GM12891 (cell line): ENCODE measurements around the gene HOMER2.
A peak's percentile ranks its signal among the peaks of the same experiment; 100 is the strongest.

Experiments used
- DNase-seq: peaks from one replicate; pipeline ENCODE4 v3.0.0; 2011; ENCODE audit warnings: low spot score; ENCODE audit not compliant: insufficient read length
- FAIRE-seq: peaks from 2 replicates; lab custom pipeline; 2011; peaks lifted over from hg19 to GRCh38; lab: Jason Lieb, UNC
- PAX5 ChIP-seq: IDR thresholded peaks from 2 replicates; pipeline ENCODE4 v1.6.1; 2011; ENCODE audit warnings: low read length, moderate library complexity, mild to moderate bottlenecking; ENCODE audit not compliant: insufficient read depth, severe bottlenecking
- POLR2A ChIP-seq: IDR thresholded peaks from 2 replicates; pipeline ENCODE4 v1.6.1; 2011; ENCODE audit warnings: low read depth, low read length, control low read depth
- POLR2AphosphoS5 ChIP-seq: IDR thresholded peaks from 2 replicates; pipeline ENCODE4 v1.6.1; 2011; ENCODE audit warnings: low read depth, low read length, control low read depth
- POU2F2 ChIP-seq: IDR thresholded peaks from 2 replicates; pipeline ENCODE4 v1.6.1; 2011; ENCODE audit warnings: low read depth, mild to moderate bottlenecking, control low read depth, low read length, moderate library complexity
- SPI1 ChIP-seq: IDR thresholded peaks from 2 replicates; pipeline ENCODE4 v1.6.1; 2011; ENCODE audit warnings: low read depth, low read length, control low read depth
- TAF1 ChIP-seq: IDR thresholded peaks from 2 replicates; pipeline ENCODE4 v1.6.1; 2011; ENCODE audit warnings: low read depth, low read length, control low read depth

The HOMER2 gene

DNA sequence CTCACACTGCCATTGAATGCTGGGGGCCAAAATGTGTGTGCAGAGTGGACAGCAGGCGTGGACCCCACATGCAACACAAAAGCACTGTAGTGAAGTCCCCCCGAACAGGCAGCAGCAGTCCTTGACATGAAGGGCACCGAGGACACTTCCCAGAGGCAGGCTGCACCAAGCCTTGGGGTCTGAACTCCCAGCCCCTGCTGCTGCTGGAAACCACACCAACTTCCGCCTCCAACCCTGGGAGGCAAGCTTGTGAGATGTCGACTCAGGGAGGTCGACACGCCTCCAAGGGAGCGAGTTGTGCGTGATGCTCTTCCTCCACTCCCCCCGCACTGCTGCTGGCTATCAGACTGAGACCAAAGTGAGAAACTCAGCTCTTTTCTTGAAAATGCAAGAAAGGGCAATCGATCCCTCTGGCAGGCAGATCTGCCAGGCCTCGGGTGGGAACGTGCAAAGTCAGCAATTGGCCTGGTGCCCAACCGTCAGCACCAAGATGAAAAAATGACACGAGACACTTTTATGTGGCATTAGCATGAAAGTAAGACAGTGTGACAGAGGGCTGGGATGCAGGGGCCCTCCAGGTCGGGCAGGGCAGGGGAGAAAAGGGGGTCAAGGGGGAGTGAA is 99.5 kb downstream of the HOMER2 start:
- no peak for FAIRE-seq
- DNase-seq = no peak
- no peak for TF ChIP-seq TAF1
- TF ChIP-seq PAX5 = no peak
- TF ChIP-seq POLR2AphosphoS5 = no peak
- TF ChIP-seq SPI1 = no peak
- no peak for TF ChIP-seq POLR2A
- no peak for TF ChIP-seq POU2F2

DNA sequence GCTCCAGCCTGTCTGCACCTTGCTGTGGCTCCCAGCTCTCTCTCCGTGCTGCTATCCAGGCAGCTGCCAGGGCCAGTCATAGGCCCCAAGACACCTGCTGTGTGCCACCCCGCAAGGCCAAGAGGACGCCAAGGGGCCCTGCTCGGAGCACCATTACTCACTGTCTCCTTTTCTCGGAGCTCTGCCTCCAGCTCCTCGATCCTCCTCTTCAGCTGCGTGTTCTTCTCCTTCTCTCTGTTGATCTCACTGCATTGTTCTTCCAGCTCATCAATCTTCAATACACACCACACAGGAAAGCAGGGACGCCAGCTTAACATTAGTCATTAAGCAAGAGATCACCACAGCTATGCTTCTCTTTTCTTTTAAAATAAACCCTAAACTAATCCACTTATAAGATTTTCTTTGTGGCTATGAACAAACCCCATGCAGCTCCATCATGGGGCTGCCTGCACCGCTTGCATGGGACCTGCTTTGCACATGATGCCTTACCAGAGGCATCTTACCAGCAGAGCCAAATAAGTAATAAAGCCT is 100.5 kb downstream of the HOMER2 start:
- DNase-seq (no peak), FAIRE-seq (no peak)
- TF ChIP-seq POLR2AphosphoS5 (no peak), SPI1 (no peak), POU2F2 (no peak)

DNA sequence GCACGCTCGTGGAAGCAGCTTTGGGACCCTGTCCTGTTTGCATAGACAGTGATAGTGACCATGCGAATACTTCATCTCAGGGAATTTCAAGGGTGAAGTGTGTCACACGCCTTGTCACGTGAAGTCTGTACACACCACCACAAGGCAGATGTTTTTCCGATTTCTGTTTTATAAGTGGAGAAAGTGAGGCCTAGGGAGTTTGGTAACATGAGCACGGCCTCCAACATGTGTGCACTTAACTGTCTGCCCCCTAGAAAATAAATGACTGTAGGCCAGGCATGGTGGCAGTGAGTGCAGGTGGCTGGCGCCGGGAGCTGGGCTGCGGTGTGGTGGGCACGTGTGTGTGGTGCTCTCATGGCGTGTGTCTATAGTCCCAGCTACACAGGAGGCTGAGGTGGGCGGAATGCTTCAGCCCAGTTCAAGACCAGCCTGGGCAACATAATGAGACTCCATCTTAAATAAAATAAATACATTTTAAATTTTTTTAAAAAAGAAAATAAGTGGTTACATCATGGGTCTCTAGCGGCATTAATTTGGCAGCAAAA is 101.1 kb downstream of the HOMER2 start:
- FAIRE-seq = no peak
- DNase-seq = no peak
- TF ChIP-seq POLR2AphosphoS5 (no peak), TAF1 (no peak), SPI1 (no peak), PAX5 (no peak), POU2F2 (no peak), POLR2A (no peak)

DNA sequence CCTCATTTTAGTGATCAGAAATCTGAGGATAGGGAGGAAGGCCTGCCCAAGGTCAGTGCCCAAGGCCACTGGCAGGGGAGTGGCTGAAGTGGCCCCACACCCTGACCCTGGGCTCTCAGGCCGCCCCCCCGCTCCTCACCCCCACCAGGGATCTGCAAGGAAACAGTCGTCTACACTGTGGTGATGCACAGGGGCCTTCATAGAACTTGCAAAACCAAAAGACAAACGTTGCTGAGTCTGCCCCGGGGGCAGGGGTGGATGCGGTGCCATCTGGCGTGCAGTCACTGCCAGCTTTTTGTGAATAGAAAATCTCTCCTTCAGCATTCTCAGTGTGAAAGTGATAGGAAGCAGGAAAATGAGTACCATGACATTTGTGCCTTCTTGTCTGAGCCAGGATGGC is 101.8 kb downstream of the HOMER2 start:
- TF ChIP-seq TAF1 (no peak), POU2F2 (no peak), PAX5 (no peak), POLR2A (no peak), POLR2AphosphoS5 (no peak)
- no peak for FAIRE-seq
- no peak for DNase-seq

DNA sequence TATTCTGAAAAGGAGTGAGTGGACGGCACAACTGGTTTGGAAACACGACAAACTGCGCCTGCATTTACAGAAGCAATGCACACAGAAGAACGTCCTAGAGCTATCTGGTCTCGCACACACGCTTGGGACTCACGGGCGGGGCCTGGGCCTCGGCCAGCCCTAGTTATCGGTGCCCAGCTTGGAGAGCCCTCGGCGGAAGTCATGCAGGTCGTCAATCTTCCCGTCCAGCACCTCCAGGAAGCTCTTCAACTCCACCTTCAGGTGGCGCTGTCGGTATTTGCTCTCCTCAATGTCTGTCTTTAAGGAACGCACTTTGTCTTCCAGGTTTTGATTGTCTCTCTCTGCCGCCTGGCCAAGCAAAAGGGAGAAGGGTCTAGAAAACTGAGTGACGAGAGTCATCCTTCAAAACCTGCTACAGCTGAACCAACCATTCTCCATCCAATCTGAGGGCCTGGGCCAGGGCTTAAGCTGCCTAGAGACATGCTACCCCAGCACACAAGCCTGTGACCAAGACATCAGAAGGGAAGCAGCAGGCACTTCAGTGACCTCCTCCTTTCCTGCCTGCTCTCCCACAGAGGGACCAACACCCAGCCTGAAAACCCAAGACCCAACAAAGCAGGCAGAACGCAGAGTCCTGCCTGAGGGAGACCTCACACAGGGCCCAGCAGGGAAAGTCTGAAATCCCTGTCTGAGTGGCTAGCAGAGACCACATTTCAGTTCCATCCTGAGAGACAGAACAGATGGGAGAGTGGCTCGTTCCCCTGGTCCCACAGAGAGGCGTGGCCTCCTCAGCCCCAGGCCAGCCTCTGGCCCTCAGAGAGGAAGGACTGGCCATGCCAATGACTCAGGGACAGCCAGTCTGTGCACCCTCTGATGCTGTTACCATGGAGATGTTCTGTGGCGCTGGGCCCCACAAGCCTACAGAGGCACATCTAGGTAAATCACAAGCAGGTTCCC is 102.7 kb downstream of the HOMER2 start:
- FAIRE-seq (peak; percentile 23), DNase-seq (peak; percentile 68)
- TF ChIP-seq TAF1 (no peak), PAX5 (no peak), POLR2AphosphoS5 (no peak), POLR2A (no peak), SPI1 (0 out of 2 replicates have a peak, but pooled peaks have one; percentile 5), POU2F2 (no peak)

DNA sequence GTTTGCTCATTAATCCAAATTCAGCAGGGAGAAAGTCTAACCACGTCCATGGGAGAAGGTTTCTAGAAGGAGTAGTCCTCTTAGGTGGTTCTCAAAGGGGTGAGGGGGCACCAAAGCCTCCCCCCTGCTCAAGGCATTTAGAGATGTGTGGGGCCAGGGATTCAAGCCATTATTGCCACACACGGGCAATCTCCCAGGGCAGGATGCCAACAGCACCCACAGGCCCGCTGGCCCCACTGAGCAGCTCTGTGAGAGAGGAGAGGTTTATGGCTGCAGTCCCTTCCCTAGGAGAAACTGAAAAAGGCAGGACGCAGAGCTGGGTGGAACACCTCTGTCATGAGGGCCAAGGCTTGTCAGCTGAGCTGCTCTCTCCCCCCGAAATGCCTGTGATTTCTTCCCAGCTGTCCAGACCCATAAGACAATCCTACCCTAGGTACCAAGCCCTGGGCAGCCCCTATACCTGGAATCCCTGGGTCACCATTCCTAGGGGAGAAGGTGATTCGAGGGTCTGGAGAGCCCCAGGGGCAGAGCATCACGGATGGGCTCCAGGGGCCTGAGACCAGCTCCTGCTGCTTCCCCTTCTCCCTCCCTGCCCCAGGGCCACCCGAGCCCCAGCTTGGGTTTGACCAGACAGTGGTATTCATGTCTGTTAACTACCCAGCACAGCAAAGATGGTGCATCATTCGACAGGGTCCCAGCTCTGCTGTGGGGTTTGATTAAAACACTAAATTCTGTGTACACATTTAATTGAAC is 104.1 kb downstream of the HOMER2 start:
- DNase-seq (no peak), FAIRE-seq (no peak)
- TF ChIP-seq TAF1 = no peak
- TF ChIP-seq PAX5 = no peak
- no peak for TF ChIP-seq POU2F2
- no peak for TF ChIP-seq SPI1
- no peak for TF ChIP-seq POLR2A
- no peak for TF ChIP-seq POLR2AphosphoS5

DNA sequence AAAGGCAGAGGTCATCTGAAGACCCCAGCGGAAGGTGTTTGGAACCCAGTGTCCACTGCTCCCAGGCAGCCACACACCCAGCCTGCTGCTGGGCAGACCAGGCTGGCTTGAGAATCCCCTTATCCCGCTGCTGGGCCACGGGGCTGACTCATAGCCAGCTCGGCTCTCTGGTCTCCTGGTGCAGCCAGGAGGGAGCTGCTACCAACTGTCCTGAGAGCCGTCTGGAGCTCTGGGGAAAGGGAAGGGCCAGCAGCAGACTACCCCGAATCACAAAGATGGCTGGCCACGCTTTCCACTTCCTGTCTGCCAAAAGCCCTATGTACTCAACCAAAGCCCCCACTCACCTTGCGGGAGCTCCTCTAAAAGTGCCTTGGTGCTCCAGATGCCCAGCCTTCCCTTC is 104.8 kb downstream of the HOMER2 start:
- TF ChIP-seq POLR2A = no peak
- no peak for TF ChIP-seq SPI1
- no peak for TF ChIP-seq TAF1
- no peak for TF ChIP-seq POLR2AphosphoS5
- no peak for TF ChIP-seq PAX5
- TF ChIP-seq POU2F2 = no peak
- FAIRE-seq = no peak
- no peak for DNase-seq

DNA sequence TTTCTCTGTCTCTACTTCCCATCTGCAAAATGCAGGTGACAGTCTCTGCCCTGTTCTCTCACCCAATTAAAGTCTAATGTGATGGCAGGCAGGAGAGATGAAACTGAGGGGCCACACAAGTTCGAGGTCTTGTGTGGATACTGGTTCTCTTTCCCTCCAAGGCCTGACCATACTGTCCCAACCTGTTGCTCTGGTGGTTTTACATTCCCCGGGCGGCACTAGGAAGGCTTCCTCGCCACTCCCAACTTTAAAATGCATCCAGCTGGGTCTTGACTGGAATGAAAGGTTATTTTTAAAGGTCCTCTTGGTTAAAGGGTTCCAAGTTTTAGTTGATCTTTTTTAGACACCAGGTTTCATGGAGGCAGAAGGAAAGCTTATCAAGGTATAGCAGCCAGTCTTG is 105.9 kb downstream of the HOMER2 start:
- FAIRE-seq = no peak
- TF ChIP-seq PAX5 (no peak), TAF1 (no peak)

DNA sequence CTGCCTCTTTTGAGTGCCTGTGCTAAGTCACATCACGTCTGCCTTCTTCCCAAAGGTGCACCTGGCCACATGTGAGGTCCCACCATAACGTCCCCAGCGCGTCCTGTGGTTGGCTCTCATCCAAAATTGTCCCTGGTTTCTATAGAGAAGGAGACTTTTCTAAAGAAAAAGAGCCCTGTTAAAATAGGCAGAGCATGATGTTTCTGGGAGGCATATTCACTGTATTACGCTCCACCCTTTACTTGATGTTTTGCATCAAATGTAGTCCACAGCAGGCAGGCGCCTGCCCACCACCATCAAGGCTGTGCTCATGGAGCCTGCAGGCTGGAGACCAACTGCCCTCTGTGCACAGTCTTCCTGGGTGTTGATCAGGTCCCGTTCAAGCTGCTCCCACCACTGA is 106.8 kb downstream of the HOMER2 start:
- FAIRE-seq (no peak), DNase-seq (no peak)
- TF ChIP-seq PAX5 = no peak
- TF ChIP-seq POLR2A = no peak
- no peak for TF ChIP-seq SPI1
- no peak for TF ChIP-seq POU2F2
- no peak for TF ChIP-seq TAF1
- TF ChIP-seq POLR2AphosphoS5 = no peak

More for the DNA sequence above, 105.9 kb downstream of the HOMER2 start:
- DNase-seq = no peak
